BLaER1 (cell line): Measurements from ENCODE around the gene NIPSNAP3A.

ENCODE experiments used
- H3K27ac ChIP-seq: shearing (Covaris generic); formaldehyde crosslinking; 2 replicates; pipeline ENCODE4 v1.8.1; 2022
- H3K27me3 ChIP-seq: shearing (Covaris generic); formaldehyde crosslinking; 2 replicates; pipeline ENCODE4 v1.8.1; 2022
- H3K36me3 ChIP-seq: shearing (Covaris generic); formaldehyde crosslinking; 2 replicates; pipeline ENCODE4 v1.8.1; 2022
- H3K4me1 ChIP-seq: shearing (Covaris generic); formaldehyde crosslinking; 2 replicates; pipeline ENCODE4 v1.8.1; 2022
- H3K4me2 ChIP-seq: shearing (Covaris generic); formaldehyde crosslinking; 2 replicates; pipeline ENCODE4 v1.8.1; 2022
- H3K4me3 ChIP-seq: shearing (Covaris generic); formaldehyde crosslinking; 2 replicates; pipeline ENCODE4 v1.8.1; 2022
- H3K9ac ChIP-seq: shearing (Covaris generic); formaldehyde crosslinking; 2 replicates; pipeline ENCODE4 v1.8.1; 2022
- H3K9me3 ChIP-seq: shearing (Covaris generic); formaldehyde crosslinking; 2 replicates; pipeline ENCODE4 v1.8.1; 2022
- H4K20me1 ChIP-seq: shearing (Covaris generic); formaldehyde crosslinking; 2 replicates; pipeline ENCODE4 v1.8.1; 2022
- Cebpa-rat ChIP-seq: shearing (Covaris generic); IDR thresholded peaks from 2 replicates; pipeline ENCODE4 v1.8.1; 2022

Gene NIPSNAP3A

GRCh38 chr9:104780796-104781395 lies 33.4 kb downstream of the NIPSNAP3A start:
- no peak for TF ChIP-seq Cebpa-rat
- no peak overlapping the region for H3K4me2 ChIP-seq
- peaks cover 22% of the 10 kb centered on the region; the same call in 1 of the 2 replicates for H4K20me1 ChIP-seq
- peaks cover 59% of the 10 kb centered on the region for H3K36me3 ChIP-seq
- H3K4me3 ChIP-seq, result no peak overlapping the region
- no peaks in the 10 kb centered on the region for H3K9me3 ChIP-seq
- H3K27ac ChIP-seq, result no peak overlapping the region
- no peaks in the 10 kb centered on the region for H3K27me3 ChIP-seq
- H3K4me1 ChIP-seq, result peaks cover 60% of the 10 kb centered on the region
- no peak overlapping the region for H3K9ac ChIP-seq

- Histone ChIP-seq H3K36me3 (peaks cover 69% of the 10 kb centered on the region), H3K4me2 (no peak overlapping the region)
- no peak for TF ChIP-seq Cebpa-rat
Measured at GRCh38 chr9:104783588-104783987, 36.1 kb downstream of the NIPSNAP3A start.

GRCh38 chr9:104784098-104784497 lies 36.6 kb downstream of the NIPSNAP3A start:
- H4K20me1 ChIP-seq, result peaks cover 24% of the 10 kb centered on the region; the same call in 1 of the 2 replicates
- no peaks in the 10 kb centered on the region for H3K9me3 ChIP-seq
- peaks cover 37% of the 10 kb centered on the region for H3K4me1 ChIP-seq
- H3K4me3 ChIP-seq, result no peak overlapping the region
- no peak for TF ChIP-seq Cebpa-rat
- peaks cover 69% of the 10 kb centered on the region for H3K36me3 ChIP-seq
- H3K4me2 ChIP-seq, result no peak overlapping the region
- H3K27ac ChIP-seq, result no peak overlapping the region
- no peaks in the 10 kb centered on the region for H3K27me3 ChIP-seq
- H3K9ac ChIP-seq, result no peak overlapping the region

More at GRCh38 chr9:104783588-104783987, 36.1 kb downstream of the NIPSNAP3A start:
- Histone ChIP-seq H3K27ac (no peak overlapping the region), H3K4me1 (peaks cover 37% of the 10 kb centered on the region), H3K9ac (no peak overlapping the region), H3K27me3 (no peaks in the 10 kb centered on the region), H4K20me1 (peaks cover 22% of the 10 kb centered on the region; the same call in 1 of the 2 replicates), H3K9me3 (no peaks in the 10 kb centered on the region), H3K4me3 (no peak overlapping the region)

GRCh38 chr9:104786293-104786692 lies 38.8 kb downstream of the NIPSNAP3A start:
- no peak overlapping the region for H3K4me2 ChIP-seq
- H3K9ac ChIP-seq, result no peak overlapping the region
- no peaks in the 10 kb centered on the region for H3K27me3 ChIP-seq
- peaks cover 20% of the 10 kb centered on the region for H3K4me1 ChIP-seq
- H3K9me3 ChIP-seq, result no peaks in the 10 kb centered on the region
- TF ChIP-seq Cebpa-rat, result no peak
- H3K27ac ChIP-seq, result no peak overlapping the region
- H3K4me3 ChIP-seq, result no peak overlapping the region
- H4K20me1 ChIP-seq, result peaks cover 36% of the 10 kb centered on the region; the same call in 1 of the 2 replicates
- H3K36me3 ChIP-seq, result peaks cover 83% of the 10 kb centered on the region

GRCh38 chr9:104787306-104788015 lies 40.0 kb downstream of the NIPSNAP3A start:
- Histone ChIP-seq H3K4me3 (no peak overlapping the region), H3K9me3 (no peaks in the 10 kb centered on the region), H3K27ac (no peak overlapping the region), H3K4me2 (no peak overlapping the region), H3K27me3 (no peaks in the 10 kb centered on the region), H3K9ac (no peak overlapping the region), H3K36me3 (peaks cover 95% of the 10 kb centered on the region), H4K20me1 (peaks cover 42% of the 10 kb centered on the region; the same call in 1 of the 2 replicates), H3K4me1 (peaks cover 19% of the 10 kb centered on the region)
- TF ChIP-seq Cebpa-rat, result no peak

GRCh38 chr9:104788251-104788650 lies 40.8 kb downstream of the NIPSNAP3A start:
- Histone ChIP-seq H4K20me1 (peaks cover 42% of the 10 kb centered on the region; the same call in 1 of the 2 replicates), H3K9me3 (no peaks in the 10 kb centered on the region), H3K27ac (no peak overlapping the region), H3K9ac (no peak overlapping the region), H3K4me2 (no peak overlapping the region), H3K4me1 (peaks cover 11% of the 10 kb centered on the region), H3K27me3 (no peaks in the 10 kb centered on the region), H3K36me3 (peaks cover 95% of the 10 kb centered on the region), H3K4me3 (no peak overlapping the region)
- no peak for TF ChIP-seq Cebpa-rat

- H3K9me3 ChIP-seq, result no peaks in the 10 kb centered on the region
- H3K27ac ChIP-seq, result no peak overlapping the region
- TF ChIP-seq Cebpa-rat, result no peak
- no peak overlapping the region for H3K4me3 ChIP-seq
- no peak overlapping the region for H3K9ac ChIP-seq
- H3K4me1 ChIP-seq, result no peaks in the 10 kb centered on the region
- peaks cover 77% of the 10 kb centered on the region for H4K20me1 ChIP-seq
- no peaks in the 10 kb centered on the region for H3K27me3 ChIP-seq
- H3K36me3 ChIP-seq, result peaks cover 95% of the 10 kb centered on the region
- H3K4me2 ChIP-seq, result no peak overlapping the region
Measured at GRCh38 chr9:104794070-104794469, 46.6 kb downstream of the NIPSNAP3A start.

GRCh38 chr9:104795082-104795481 lies 47.6 kb downstream of the NIPSNAP3A start:
- no peak overlapping the region for H3K4me3 ChIP-seq
- H3K9ac ChIP-seq, result no peak overlapping the region
- H3K4me2 ChIP-seq, result no peak overlapping the region
- no peaks in the 10 kb centered on the region for H3K4me1 ChIP-seq
- H3K27me3 ChIP-seq, result no peaks in the 10 kb centered on the region
- peaks cover 95% of the 10 kb centered on the region for H3K36me3 ChIP-seq
- peaks cover 82% of the 10 kb centered on the region for H4K20me1 ChIP-seq
- no peaks in the 10 kb centered on the region for H3K9me3 ChIP-seq
- H3K27ac ChIP-seq, result no peak overlapping the region
- no peak for TF ChIP-seq Cebpa-rat

GRCh38 chr9:104795857-104796256 lies 48.4 kb downstream of the NIPSNAP3A start:
- Histone ChIP-seq H3K9ac (no peak overlapping the region), H3K27ac (no peak overlapping the region), H3K9me3 (no peaks in the 10 kb centered on the region), H4K20me1 (peaks cover 88% of the 10 kb centered on the region), H3K4me3 (no peak overlapping the region), H3K4me2 (no peak overlapping the region), H3K4me1 (no peaks in the 10 kb centered on the region), H3K27me3 (no peaks in the 10 kb centered on the region), H3K36me3 (peaks cover 99% of the 10 kb centered on the region)
- no peak for TF ChIP-seq Cebpa-rat
